PFSK-1 (cell line): ENCODE data around the gene CALD1.

Experiments used
- POLR2AphosphoS5 ChIP-seq: IDR thresholded peaks from 2 replicates; pipeline ENCODE4 v1.6.1; 2012; ENCODE audit warnings: low read depth, mild to moderate bottlenecking, control low read depth, low read length, moderate library complexity
- TF ChIP-seq, protein P1 (sequence below), 2 experiments: IDR thresholded peaks; 2 replicates each; pipeline versions ENCODE4 v1.6.1 to v1.8.0; 2011 to 2012; ENCODE audit warnings: low read depth in 2 of 2, low read length in 2 of 2, control low read depth in 1 of 2, inconsistent platforms in 1 of 2, mild to moderate bottlenecking in 1 of 2, moderate library complexity in 1 of 2; ENCODE audit not compliant: insufficient read depth in 1 of 2

GRCh38 chr7:134744569-134744968 is 34.9 kb upstream of the CALD1 start:
- TF ChIP-seq, protein P1, sequence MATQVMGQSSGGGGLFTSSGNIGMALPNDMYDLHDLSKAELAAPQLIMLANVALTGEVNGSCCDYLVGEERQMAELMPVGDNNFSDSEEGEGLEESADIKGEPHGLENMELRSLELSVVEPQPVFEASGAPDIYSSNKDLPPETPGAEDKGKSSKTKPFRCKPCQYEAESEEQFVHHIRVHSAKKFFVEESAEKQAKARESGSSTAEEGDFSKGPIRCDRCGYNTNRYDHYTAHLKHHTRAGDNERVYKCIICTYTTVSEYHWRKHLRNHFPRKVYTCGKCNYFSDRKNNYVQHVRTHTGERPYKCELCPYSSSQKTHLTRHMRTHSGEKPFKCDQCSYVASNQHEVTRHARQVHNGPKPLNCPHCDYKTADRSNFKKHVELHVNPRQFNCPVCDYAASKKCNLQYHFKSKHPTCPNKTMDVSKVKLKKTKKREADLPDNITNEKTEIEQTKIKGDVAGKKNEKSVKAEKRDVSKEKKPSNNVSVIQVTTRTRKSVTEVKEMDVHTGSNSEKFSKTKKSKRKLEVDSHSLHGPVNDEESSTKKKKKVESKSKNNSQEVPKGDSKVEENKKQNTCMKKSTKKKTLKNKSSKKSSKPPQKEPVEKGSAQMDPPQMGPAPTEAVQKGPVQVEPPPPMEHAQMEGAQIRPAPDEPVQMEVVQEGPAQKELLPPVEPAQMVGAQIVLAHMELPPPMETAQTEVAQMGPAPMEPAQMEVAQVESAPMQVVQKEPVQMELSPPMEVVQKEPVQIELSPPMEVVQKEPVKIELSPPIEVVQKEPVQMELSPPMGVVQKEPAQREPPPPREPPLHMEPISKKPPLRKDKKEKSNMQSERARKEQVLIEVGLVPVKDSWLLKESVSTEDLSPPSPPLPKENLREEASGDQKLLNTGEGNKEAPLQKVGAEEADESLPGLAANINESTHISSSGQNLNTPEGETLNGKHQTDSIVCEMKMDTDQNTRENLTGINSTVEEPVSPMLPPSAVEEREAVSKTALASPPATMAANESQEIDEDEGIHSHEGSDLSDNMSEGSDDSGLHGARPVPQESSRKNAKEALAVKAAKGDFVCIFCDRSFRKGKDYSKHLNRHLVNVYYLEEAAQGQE (IDR thresholded peaks at IDR 0.05; ENCODE audit: insufficient read depth in 1 of 2, low read depth in 2 of 2, low read length in 2 of 2), result no peak
- TF ChIP-seq POLR2AphosphoS5, result no peak
